ENCODE data around the gene LRSAM1.

Gene LRSAM1

GRCh38 chr9:127529671-127530070 is 78.4 kb downstream of the LRSAM1 start:
- no peak for DNase-seq (ENCODE audit: low spot score)
- in situ Hi-C loops (cut with MboI; ENCODE audit: low pct_unique_long_range_greater_than_20kb, low sequenced_read_pairs, unreplicated experiment), result no loop called here
- TF ChIP-seq CTCF (IDR thresholded peaks at IDR 0.05; ENCODE audit: extremely low read depth, insufficient read depth, missing control alignments), result no peak

- TF ChIP-seq CTCF (IDR thresholded peaks at IDR 0.05; ENCODE audit: extremely low read depth, insufficient read depth, missing control alignments), result no peak
- DNase-seq (ENCODE audit: low spot score), result no peak
- in situ Hi-C loops (cut with MboI; ENCODE audit: low pct_unique_long_range_greater_than_20kb, low sequenced_read_pairs, unreplicated experiment), result no loop called here
Measured at GRCh38 chr9:127530206-127530941, 79.1 kb downstream of the LRSAM1 start.

GRCh38 chr9:127531676-127532075 is 80.4 kb downstream of the LRSAM1 start:
- TF ChIP-seq CTCF (IDR thresholded peaks at IDR 0.05; ENCODE audit: extremely low read depth, insufficient read depth, missing control alignments), result no peak
- in situ Hi-C loops (cut with MboI; ENCODE audit: low pct_unique_long_range_greater_than_20kb, low sequenced_read_pairs, unreplicated experiment), result no loop called here

GRCh38 chr9:127534250-127534906 is 83.1 kb downstream of the LRSAM1 start:
- no peak for DNase-seq (ENCODE audit: low spot score)
- in situ Hi-C loops (cut with MboI; ENCODE audit: low pct_unique_long_range_greater_than_20kb, low sequenced_read_pairs, unreplicated experiment), result no loop called here
- TF ChIP-seq CTCF (IDR thresholded peaks at IDR 0.05; ENCODE audit: extremely low read depth, insufficient read depth, missing control alignments), result no peak

More at GRCh38 chr9:127531676-127532075, 80.4 kb downstream of the LRSAM1 start:
- no peak for DNase-seq (ENCODE audit: low spot score)

- no peak for DNase-seq (ENCODE audit: low spot score)
- in situ Hi-C loops (cut with MboI; ENCODE audit: low pct_unique_long_range_greater_than_20kb, low sequenced_read_pairs, unreplicated experiment), result no loop called here
- TF ChIP-seq CTCF (IDR thresholded peaks at IDR 0.05; ENCODE audit: extremely low read depth, insufficient read depth, missing control alignments), result no peak
Measured at GRCh38 chr9:127534931-127535330, 83.6 kb downstream of the LRSAM1 start.

GRCh38 chr9:127535396-127535795 is 84.1 kb downstream of the LRSAM1 start:
- no peak for DNase-seq (ENCODE audit: low spot score)
- no peak for TF ChIP-seq CTCF (IDR thresholded peaks at IDR 0.05; ENCODE audit: extremely low read depth, insufficient read depth, missing control alignments)
- in situ Hi-C loops (cut with MboI; ENCODE audit: low pct_unique_long_range_greater_than_20kb, low sequenced_read_pairs, unreplicated experiment), result no loop called here

Measured in GM13977 (cell line).